Natural killer cell (primary cell): ENCODE data around the gene KIRREL1. TPM values are rescaled to one million over a fixed set of nuclear protein-coding genes. Genes with fewer than 3 reads are reported as not detected.

Experiments
- ATAC-seq, 3 donors: fragments of 150-1000 bp in 2 of 3; fragments of 200-7000 bp in 1 of 3; cut with Tn5 transposase; 1 replicate in 1 of 3; 2 replicates in 2 of 3; pipeline ENCODE4 v1.10.0; 2021; ENCODE audit warnings: mild to moderate bottlenecking in 2 of 3, moderate library complexity in 2 of 3
- DNase-seq, 2 donors: peaks; one replicate each; pipeline versions ENCODE4 v3.0.0 to v3.0.0-alpha.2; 2013 to 2021; ENCODE audit warnings: mixed read lengths in 1 of 2
- H3K27ac ChIP-seq: one replicate; pipeline ENCODE4 v1.5.1; 2013; ENCODE audit warnings: mild to moderate bottlenecking, low read length
- H3K27me3 ChIP-seq: one replicate; pipeline ENCODE4 v1.6.1; 2013; ENCODE audit warnings: low read length; ENCODE audit not compliant: control insufficient read depth, insufficient read depth
- H3K36me3 ChIP-seq: one replicate; pipeline ENCODE4 v1.6.1; 2013; ENCODE audit warnings: low read length; ENCODE audit not compliant: control insufficient read depth, insufficient read depth
- H3K4me1 ChIP-seq: one replicate; pipeline ENCODE4 v1.6.1; 2013; ENCODE audit warnings: low read length; ENCODE audit not compliant: control insufficient read depth, insufficient read depth
- H3K4me3 ChIP-seq: one replicate; pipeline ENCODE4 v1.5.1; 2013; ENCODE audit warnings: low read length
- H3K9me3 ChIP-seq: one replicate; pipeline ENCODE4 v1.6.1; 2013; ENCODE audit warnings: low read length; ENCODE audit not compliant: control insufficient read depth, insufficient read depth
- H3K27ac Mint-ChIP-seq, 2 donors: one replicate each; pipeline ENCODE4 v1.8.0; 2022; ENCODE audit warnings: mild to moderate bottlenecking in 2 of 2, mixed read lengths in 2 of 2, moderate library complexity in 1 of 2
- H3K27me3 Mint-ChIP-seq, 2 donors: one replicate each; pipeline ENCODE4 v1.8.0; 2022; ENCODE audit warnings: low read depth in 2 of 2, mixed read lengths in 2 of 2
- H3K36me3 Mint-ChIP-seq: one replicate; pipeline ENCODE4 v1.8.0; 2022; ENCODE audit warnings: mixed read lengths
- H3K4me1 Mint-ChIP-seq, 2 donors: one replicate each; pipeline ENCODE4 v1.8.0; 2022; ENCODE audit warnings: mixed read lengths in 2 of 2
- H3K4me3 Mint-ChIP-seq: one replicate; pipeline ENCODE4 v1.8.0; 2022; ENCODE audit warnings: mild to moderate bottlenecking, moderate library complexity, mixed read lengths
- H3K9me3 Mint-ChIP-seq, 2 donors: one replicate each; pipeline ENCODE4 v1.8.0; 2022; ENCODE audit warnings: mixed read lengths in 2 of 2
- CTCF ChIP-seq: fragments of 200-600 bp; IDR thresholded peaks from one replicate; pipeline ENCODE4 v1.8.0; 2022; ENCODE audit warnings: antibody characterized with exemption
- WGBS: methylation state at CpG from one replicate; pipeline ENCODE4 v1.1.7; 2013; ENCODE audit warnings: missing lambda C conversion rate; ENCODE audit not compliant: insufficient coverage; 5-methylcytosine and 5-hydroxymethylcytosine counted together
- intact Hi-C: fragments of 100-400 bp; cut with micrococcal nuclease; formaldehyde crosslinking; loops from one replicate; pipeline ENCODE4 v1.14.2; 2022
- total RNA-seq, 4 donors: library from RNA; stranded (reverse); fragments of 120-200 nt in 1 of 4; gene quantifications; one replicate each; pipeline versions ENCODE4 v1.2.3 to v1.2.4, GENCODE V29; 2013 to 2022

The KIRREL1 gene
- total RNA-seq, 3 donors from 2014 or later (not counting 1 experiment from before 2014, with no cell fraction given): not detected

- TF ChIP-seq CTCF: no peak
- H3K9me3 Mint-ChIP-seq: no peaks in the 10 kb centered on the region
- Histone ChIP-seq H3K27ac (no peak overlapping the region), H3K9me3 (no peaks in the 10 kb centered on the region), H3K4me1 (no peaks in the 10 kb centered on the region), H3K4me3 (no peak overlapping the region), H3K27me3 (peaks cover 2% of the 10 kb centered on the region), H3K36me3 (no peaks in the 10 kb centered on the region)
- WGBS: 45% methylated on average over 2 of the region's 4 CpGs
- H3K4me1 Mint-ChIP-seq: no peaks in the 10 kb centered on the region
- no peak for ATAC-seq
- H3K36me3 Mint-ChIP-seq: no peaks in the 10 kb centered on the region
- H3K4me3 Mint-ChIP-seq: no peak overlapping the region
- H3K27ac Mint-ChIP-seq: no peak overlapping the region
- intact Hi-C loops: no loop called here
- H3K27me3 Mint-ChIP-seq: peaks cover 0 to 3% of the 10 kb centered on the region in 2 donors
- DNase-seq: no peak
These were observed 35.5 kb downstream of the KIRREL1 start for GRCh38 chr1:158028969-158029368.

- TF ChIP-seq CTCF: no peak
- Mint-ChIP-seq H3K4me3 (no peak overlapping the region), H3K27ac (no peak overlapping the region), H3K4me1 (no peaks in the 10 kb centered on the region), H3K27me3 (peaks cover 3 to 21% of the 10 kb centered on the region in 2 donors), H3K36me3 (no peaks in the 10 kb centered on the region), H3K9me3 (no peaks in the 10 kb centered on the region)
- H3K27me3 ChIP-seq: no peaks in the 10 kb centered on the region
- H3K27ac ChIP-seq: no peak overlapping the region
- ATAC-seq: no peak
- no peak overlapping the region for H3K4me3 ChIP-seq
- no peak for DNase-seq
- H3K9me3 ChIP-seq: no peaks in the 10 kb centered on the region
- intact Hi-C loops: loop anchor here (5.0 kb wide), 1 partner anchor 73 kb away; no protein-coding TSS in a partner anchor
- no peaks in the 10 kb centered on the region for H3K4me1 ChIP-seq
- no peaks in the 10 kb centered on the region for H3K36me3 ChIP-seq
- 85% methylated on average over 3 of the region's 3 CpGs for WGBS
These were observed 41.6 kb downstream of the KIRREL1 start for GRCh38 chr1:158035014-158035413.

- H3K27me3 Mint-ChIP-seq: peaks cover 10 to 31% of the 10 kb centered on the region in 2 donors
These were observed 42.6 kb downstream of the KIRREL1 start for GRCh38 chr1:158035976-158036583.

More at GRCh38 chr1:158035976-158036583, 42.6 kb downstream of the KIRREL1 start:
- intact Hi-C loops: loop anchor here (5.0 kb wide), 1 partner anchor 74 kb away; no protein-coding TSS in a partner anchor
- Histone ChIP-seq H3K4me3 (no peak overlapping the region), H3K9me3 (no peaks in the 10 kb centered on the region), H3K4me1 (no peaks in the 10 kb centered on the region), H3K36me3 (no peaks in the 10 kb centered on the region), H3K27ac (no peak overlapping the region), H3K27me3 (no peaks in the 10 kb centered on the region)
- DNase-seq (peak in 1 of 2 donors; percentile 33), ATAC-seq (no peak)
- WGBS: 53% methylated on average over 8 of the region's 8 CpGs
- no peak overlapping the region for H3K27ac Mint-ChIP-seq
- no peaks in the 10 kb centered on the region for H3K4me1 Mint-ChIP-seq
- peak; percentile 63 for TF ChIP-seq CTCF
- no peaks in the 10 kb centered on the region for H3K36me3 Mint-ChIP-seq
- no peaks in the 10 kb centered on the region for H3K9me3 Mint-ChIP-seq
- no peak overlapping the region for H3K4me3 Mint-ChIP-seq
